Esophagus squamous epithelium (tissue), 4 donors: ENCODE measurements around the gene FERMT2.

ENCODE experiments used
- POLR2A ChIP-seq, 4 donors: fragments of 450-650 bp; IDR thresholded peaks; one replicate each; pipeline ENCODE4 v1.6.1; 2017; ENCODE audit warnings: antibody characterized with exemption in 4 of 4, mild to moderate bottlenecking in 4 of 4, moderate library complexity in 3 of 4
- TF ChIP-seq, protein P1 (sequence below), 6 experiments: fragments of 450-650 bp in 4 of 6; fragments of 200-600 bp in 2 of 6; sonication (generic) in 2 of 6; IDR thresholded peaks; one replicate each; pipeline ENCODE4 v1.5.1; 2016 to 2019; ENCODE audit warnings: antibody characterized with exemption in 6 of 6, mild to moderate bottlenecking in 4 of 6, moderate library complexity in 4 of 6

DNA sequence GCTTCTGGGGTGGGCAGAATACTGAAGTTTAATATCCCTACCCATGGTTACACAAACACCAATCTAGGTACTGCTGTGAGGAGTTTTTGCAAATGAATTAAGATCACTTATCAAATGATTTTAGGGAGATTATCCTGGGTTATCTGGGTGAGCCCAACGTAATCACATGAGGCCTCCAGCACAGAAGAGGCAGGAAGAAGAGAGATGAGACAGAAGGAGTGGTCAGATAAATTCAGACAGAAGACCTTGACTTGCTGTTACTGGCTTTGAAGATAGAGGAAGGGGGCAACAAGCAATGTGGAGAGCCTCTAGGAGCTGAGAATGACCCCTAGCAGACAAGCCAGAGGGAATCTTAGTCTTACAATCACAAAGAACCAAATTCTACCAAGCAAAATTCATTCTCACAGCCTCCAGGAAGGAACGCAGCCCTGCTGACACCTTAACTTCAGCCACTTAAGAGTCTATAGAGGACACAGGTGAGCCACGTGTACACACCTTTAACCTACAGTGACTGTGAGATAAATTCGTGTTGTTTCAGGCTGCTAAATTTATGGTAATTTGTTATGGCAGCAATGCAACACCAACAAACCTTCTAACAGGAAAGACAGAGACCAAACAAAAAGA, 49.4 kb downstream of the FERMT2 start:
- TF ChIP-seq, protein P1, sequence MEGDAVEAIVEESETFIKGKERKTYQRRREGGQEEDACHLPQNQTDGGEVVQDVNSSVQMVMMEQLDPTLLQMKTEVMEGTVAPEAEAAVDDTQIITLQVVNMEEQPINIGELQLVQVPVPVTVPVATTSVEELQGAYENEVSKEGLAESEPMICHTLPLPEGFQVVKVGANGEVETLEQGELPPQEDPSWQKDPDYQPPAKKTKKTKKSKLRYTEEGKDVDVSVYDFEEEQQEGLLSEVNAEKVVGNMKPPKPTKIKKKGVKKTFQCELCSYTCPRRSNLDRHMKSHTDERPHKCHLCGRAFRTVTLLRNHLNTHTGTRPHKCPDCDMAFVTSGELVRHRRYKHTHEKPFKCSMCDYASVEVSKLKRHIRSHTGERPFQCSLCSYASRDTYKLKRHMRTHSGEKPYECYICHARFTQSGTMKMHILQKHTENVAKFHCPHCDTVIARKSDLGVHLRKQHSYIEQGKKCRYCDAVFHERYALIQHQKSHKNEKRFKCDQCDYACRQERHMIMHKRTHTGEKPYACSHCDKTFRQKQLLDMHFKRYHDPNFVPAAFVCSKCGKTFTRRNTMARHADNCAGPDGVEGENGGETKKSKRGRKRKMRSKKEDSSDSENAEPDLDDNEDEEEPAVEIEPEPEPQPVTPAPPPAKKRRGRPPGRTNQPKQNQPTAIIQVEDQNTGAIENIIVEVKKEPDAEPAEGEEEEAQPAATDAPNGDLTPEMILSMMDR (IDR thresholded peaks at IDR 0.05) = no peak
- no peak for TF ChIP-seq POLR2A (IDR thresholded peaks at IDR 0.05)
